MG63 (cell line): ENCODE data around the gene SELENOS. TPM values are rescaled to one million over a fixed set of nuclear protein-coding genes. Genes with fewer than 3 reads are reported as not detected.
A peak's percentile ranks its signal among the peaks of the same experiment; 100 is the strongest.

Experiments used
- DNase-seq: peaks from one replicate; pipeline ENCODE4 v3.0.0-alpha.2; 2020
- H3K27me3 ChIP-seq: fragments of 250-450 bp; sonication (Bioruptor Pico); 2 replicates; pipeline ENCODE4 v1.5.1; 2020; ENCODE audit warnings: mild to moderate bottlenecking, moderate library complexity
- H3K36me3 ChIP-seq: fragments of 250-450 bp; sonication (Bioruptor Pico); 2 replicates; pipeline ENCODE4 v1.5.1; 2020; ENCODE audit warnings: mild to moderate bottlenecking, moderate library complexity
- H3K4me3 ChIP-seq: fragments of 250-450 bp; sonication (Bioruptor Pico); 2 replicates; pipeline ENCODE4 v1.5.1; 2020; ENCODE audit warnings: mild to moderate bottlenecking, moderate library complexity
- H3K9me3 ChIP-seq: fragments of 250-450 bp; sonication (Bioruptor Pico); 2 replicates; pipeline ENCODE4 v1.5.1; 2020; ENCODE audit warnings: mild to moderate bottlenecking, moderate library complexity
- total RNA-seq: library from RNA; depleted of rRNA; stranded (reverse); fragments of >200 nt; shearing (Covaris generic); gene quantifications from 2 replicates; pipeline ENCODE4 v1.2.3, GENCODE V29; 2014; ENCODE audit warnings: low replicate concordance

The SELENOS gene
- total RNA-seq, 1 experiment from 2014 or later = 131 TPM

- Histone ChIP-seq H3K4me3 (no peak overlapping the region), H3K9me3 (no peaks in the 10 kb centered on the region), H3K36me3 (peaks cover 21% of the 10 kb centered on the region), H3K27me3 (no peaks in the 10 kb centered on the region)
- peak; percentile 56 for DNase-seq
Observed at GRCh38 chr15:101266034-101266433, 11.3 kb downstream of the SELENOS start.

DNA sequence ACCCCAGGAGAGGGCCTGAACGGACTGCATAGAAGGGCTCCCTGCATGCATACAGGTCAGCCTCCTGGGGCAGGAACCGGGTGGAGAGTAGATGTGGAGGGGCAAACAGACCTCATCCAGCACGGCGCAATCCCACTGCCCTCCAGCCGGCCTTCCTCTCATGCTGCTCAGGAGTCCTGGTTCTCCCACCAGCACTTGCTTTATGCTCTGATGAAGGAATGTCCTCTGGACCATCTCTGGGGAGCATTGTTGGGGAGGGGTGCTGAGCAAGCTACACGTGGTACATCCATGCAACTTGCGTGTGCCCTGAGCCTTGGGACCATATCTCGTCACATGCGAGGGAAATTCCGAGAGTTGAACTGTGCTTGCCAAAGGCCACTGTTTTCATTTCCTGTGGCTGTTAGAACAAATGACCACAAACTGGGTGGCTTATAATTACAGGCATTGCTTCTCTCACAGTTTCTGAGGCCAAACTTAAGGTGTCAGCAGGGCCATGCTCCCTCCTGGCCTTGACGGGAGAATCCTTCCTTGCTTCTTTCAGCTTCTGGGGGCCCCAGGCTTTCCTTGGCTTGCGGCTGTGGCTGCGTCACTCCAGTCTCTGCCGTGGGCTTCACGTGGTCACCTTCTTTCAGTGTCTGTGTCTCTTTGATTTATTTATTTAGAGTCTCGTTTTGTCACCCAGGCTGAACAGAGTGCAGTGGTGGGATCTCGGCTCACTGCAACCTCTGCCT lies 12.2 kb downstream of the SELENOS start:
- Histone ChIP-seq H3K4me3 (no peak overlapping the region), H3K36me3 (peaks cover 12% of the 10 kb centered on the region), H3K27me3 (no peaks in the 10 kb centered on the region), H3K9me3 (no peaks in the 10 kb centered on the region)
- no peak for DNase-seq

DNA sequence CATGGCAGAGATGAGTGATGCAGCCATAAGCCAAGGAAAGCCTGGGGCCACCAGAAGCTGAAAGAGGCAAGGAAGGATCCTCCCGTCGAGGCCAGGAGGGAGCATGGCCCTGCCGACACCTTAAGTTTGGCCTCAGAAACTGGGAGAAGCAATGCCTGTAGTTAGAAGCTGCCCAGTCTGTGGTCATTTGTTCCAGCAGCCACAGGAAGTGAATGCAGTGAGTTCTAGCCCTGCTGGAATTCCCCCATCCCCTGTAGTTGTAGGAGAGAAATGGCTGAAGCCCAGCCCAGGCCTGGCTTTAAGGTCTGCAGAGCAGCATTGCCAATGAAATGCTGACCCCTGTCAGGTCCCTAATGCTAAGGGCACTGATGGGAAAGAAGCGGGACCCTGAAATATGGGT lies 13.3 kb downstream of the SELENOS start:
- peak; percentile 32 for DNase-seq

DNA sequence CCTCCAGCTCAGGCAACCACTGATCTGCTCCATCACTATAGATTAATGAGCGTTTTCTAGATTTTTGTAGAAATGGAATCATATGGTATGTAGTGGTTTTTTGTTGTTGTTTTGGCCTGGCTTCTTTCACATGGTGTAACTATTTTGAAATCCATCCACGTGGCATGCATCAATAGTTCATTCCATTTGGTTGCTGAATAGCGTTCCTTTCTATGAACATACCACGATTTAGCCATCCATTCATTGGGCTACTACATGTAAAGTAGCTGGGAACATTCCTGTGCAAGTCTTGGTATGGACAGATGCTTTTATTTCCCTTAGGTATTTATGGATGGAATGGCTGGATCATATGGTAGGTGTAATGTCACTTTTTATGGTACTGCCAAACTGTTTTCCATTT lies 14.7 kb downstream of the SELENOS start:
- Histone ChIP-seq H3K27me3 (peaks cover 3% of the 10 kb centered on the region; the same call in 1 of the 2 replicates), H3K36me3 (no peaks in the 10 kb centered on the region), H3K9me3 (no peaks in the 10 kb centered on the region), H3K4me3 (no peak overlapping the region)
- DNase-seq = no peak

More for the DNA sequence above, 13.3 kb downstream of the SELENOS start:
- Histone ChIP-seq H3K4me3 (no peak overlapping the region), H3K27me3 (no peaks in the 10 kb centered on the region), H3K9me3 (no peaks in the 10 kb centered on the region), H3K36me3 (peaks cover 1% of the 10 kb centered on the region)

DNA sequence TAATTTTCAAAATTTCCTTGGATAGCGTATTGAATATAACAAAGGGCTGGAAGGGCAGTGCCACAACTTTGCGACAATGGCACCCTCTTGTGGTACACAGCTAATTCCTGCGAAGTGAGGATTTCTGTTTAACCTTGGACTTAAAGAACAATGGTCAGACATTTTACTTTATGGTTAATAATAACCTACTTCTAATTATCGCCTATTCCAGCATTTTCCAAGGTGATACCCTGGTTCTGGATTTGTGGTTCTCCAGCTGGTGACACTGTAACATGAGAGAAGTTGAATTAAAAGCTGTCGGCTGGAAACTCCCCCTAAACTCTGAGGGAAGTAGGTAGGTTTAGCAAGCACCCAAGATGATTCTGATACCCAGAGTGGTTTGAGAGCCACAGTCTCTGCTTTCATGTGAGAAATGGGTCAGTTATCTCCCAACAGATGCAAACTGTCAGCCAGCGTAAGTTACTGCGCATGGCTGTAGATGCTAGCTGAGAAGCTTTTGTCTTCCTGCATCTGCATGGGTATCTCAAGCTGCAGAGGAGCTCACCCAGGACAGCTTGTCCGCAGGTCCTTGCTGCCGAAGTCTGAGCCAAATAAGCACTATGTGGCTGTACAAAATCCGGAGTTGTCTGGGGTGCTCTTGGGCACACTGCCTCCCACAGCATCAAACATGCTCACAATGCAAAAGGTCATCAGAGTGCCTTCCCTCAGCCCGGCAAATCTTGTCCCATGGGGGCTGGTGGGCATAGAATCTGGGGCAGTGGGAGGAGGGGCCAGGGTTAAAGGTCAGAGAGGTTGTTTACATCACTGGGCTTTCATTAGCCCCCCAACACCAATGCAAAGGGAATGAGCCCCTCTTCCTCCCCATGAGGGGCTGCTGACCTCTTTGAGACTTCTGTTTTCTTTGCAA lies 18.8 kb downstream of the SELENOS start:
- Histone ChIP-seq H3K4me3 (no peak overlapping the region), H3K9me3 (no peaks in the 10 kb centered on the region), H3K27me3 (peaks cover 3% of the 10 kb centered on the region; the same call in 1 of the 2 replicates), H3K36me3 (no peaks in the 10 kb centered on the region)
- peak; percentile 48 for DNase-seq

DNA sequence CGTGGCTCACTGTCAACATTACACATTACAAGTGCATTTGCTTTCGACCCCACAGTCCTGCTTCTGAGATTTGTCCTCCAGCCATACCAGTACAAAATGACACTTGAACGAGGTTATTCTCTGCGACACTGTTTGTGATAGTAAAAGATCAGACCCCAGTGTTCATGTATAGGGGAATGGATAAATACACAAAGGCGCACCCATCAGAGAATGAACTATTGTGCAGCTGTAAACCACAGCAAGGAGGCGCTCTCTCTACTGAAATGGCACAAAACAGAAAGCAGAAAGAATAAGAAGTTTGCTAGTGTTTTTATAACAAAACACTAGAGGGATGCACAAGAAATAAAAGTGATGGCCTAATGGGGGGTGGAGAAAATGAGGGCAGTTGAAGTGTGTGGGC lies 20.5 kb downstream of the SELENOS start:
- Histone ChIP-seq H3K9me3 (no peaks in the 10 kb centered on the region), H3K27me3 (peaks cover 3% of the 10 kb centered on the region; the same call in 1 of the 2 replicates), H3K4me3 (no peak overlapping the region), H3K36me3 (no peaks in the 10 kb centered on the region)
- no peak for DNase-seq

DNA sequence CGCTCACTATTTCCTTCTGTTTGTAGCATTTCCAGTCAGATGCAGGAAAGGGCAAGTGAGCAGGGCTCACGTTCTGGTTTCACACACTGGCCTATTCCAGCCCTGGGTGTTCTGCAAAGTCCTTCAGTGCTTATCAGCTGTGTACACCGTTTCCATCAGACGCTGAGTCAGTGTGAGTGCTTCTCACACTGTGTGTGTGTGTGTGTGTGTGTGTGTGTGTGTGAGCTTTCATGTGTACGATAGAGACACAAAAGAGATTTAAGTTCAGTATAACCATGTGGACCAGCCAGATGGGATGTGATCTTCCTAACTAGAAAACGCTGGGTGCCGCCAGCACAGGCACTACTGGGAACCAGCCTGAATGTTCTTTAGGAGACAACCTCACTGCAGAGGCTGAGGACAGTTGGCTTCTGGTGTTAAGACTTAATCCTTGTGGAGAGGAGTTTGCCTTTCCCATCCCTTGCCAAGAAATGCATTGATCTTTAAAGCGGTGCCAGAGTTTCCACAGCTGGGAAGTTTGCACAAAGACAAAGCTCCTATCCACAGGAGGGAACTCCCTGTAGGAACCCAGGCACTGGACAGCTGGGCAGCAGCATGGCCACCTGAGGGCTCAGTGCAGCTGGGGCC lies 21.6 kb downstream of the SELENOS start:
- no peak overlapping the region for H3K4me3 ChIP-seq
- no peaks in the 10 kb centered on the region for H3K9me3 ChIP-seq
- H3K36me3 ChIP-seq = peaks cover 3% of the 10 kb centered on the region
- H3K27me3 ChIP-seq = peaks cover 3% of the 10 kb centered on the region; the same call in 1 of the 2 replicates
- DNase-seq = no peak

GRCh38 chr15:101255051-101255395 lies 22.3 kb downstream of the SELENOS start:
- Histone ChIP-seq H3K27me3 (peaks cover 3% of the 10 kb centered on the region; the same call in 1 of the 2 replicates), H3K36me3 (peaks cover 10% of the 10 kb centered on the region), H3K4me3 (no peak overlapping the region), H3K9me3 (no peaks in the 10 kb centered on the region)
- no peak for DNase-seq

DNA sequence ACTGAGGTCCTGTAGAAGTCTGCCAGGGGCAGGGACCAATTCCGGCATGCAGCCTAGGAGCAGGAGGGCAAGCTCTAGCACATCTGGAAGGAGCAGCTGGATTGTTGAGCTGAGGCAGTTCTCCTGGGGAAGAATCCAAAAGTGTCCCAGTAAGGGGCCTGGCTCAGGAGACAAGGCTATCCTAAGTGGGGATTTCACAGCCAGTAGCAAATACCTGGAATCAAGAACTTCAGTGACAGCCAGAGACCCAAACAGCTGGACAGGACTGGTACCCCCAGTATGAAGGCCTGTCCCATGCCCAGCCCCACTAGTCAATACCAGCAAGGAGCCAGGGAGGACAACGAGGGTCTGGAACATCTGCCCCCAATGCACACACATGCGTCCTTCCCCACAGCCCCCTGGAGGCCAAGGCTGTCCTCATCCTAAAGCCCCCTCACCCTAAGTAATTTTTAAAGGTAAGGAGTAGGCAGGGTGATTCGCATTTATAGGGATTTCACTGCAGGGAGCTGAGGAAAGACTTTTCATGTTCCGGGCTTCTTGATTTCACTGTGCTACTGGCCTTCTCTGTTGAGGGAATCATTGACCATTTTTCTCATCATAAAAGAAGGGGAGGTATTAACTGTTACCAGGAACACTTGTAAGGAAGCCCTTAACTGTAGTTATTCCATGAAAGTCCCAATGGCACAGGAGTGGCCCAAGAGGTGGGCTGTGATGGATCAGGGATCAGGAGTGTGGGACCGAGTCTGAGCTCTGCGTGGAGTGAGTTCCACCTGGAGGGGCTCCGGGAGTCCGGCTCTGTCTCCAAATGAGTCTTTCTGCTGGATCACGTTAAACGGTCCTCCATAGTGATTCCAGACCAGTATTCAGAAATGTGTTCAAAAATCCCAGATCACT lies 22.9 kb downstream of the SELENOS start:
- H3K36me3 ChIP-seq = peaks cover 16% of the 10 kb centered on the region
- H3K4me3 ChIP-seq = no peak overlapping the region
- peaks cover 3% of the 10 kb centered on the region; the same call in 1 of the 2 replicates for H3K27me3 ChIP-seq
- no peaks in the 10 kb centered on the region for H3K9me3 ChIP-seq
- DNase-seq = no peak

- Histone ChIP-seq H3K27me3 (no peaks in the 10 kb centered on the region), H3K9me3 (no peaks in the 10 kb centered on the region), H3K4me3 (peak overlapping the region; percentile 66), H3K36me3 (peaks cover 26% of the 10 kb centered on the region)
- DNase-seq = no peak
Observed at GRCh38 chr15:101252836-101253235, 24.4 kb downstream of the SELENOS start.

- Histone ChIP-seq H3K9me3 (no peaks in the 10 kb centered on the region), H3K27me3 (no peaks in the 10 kb centered on the region), H3K4me3 (peak within 1 kb of the TSS; percentile 75), H3K36me3 (peaks cover 33% of the 10 kb centered on the region)
- peak; percentile 94 for DNase-seq
Observed at GRCh38 chr15:101251830-101252820, 25.2 kb downstream of the SELENOS start, which contains the start of gene CHSY1. Gene CHSY1, minus strand, starts transcription at chr15:101252048. Its CDS starts 592 bp downstream, at chr15:101251456.

GRCh38 chr15:101250873-101251829 lies 26.1 kb downstream of the SELENOS start:
- Histone ChIP-seq H3K27me3 (no peaks in the 10 kb centered on the region), H3K9me3 (no peaks in the 10 kb centered on the region), H3K36me3 (peaks cover 43% of the 10 kb centered on the region), H3K4me3 (peak overlapping the region; percentile 75)
- peak; percentile 58 for DNase-seq

DNA sequence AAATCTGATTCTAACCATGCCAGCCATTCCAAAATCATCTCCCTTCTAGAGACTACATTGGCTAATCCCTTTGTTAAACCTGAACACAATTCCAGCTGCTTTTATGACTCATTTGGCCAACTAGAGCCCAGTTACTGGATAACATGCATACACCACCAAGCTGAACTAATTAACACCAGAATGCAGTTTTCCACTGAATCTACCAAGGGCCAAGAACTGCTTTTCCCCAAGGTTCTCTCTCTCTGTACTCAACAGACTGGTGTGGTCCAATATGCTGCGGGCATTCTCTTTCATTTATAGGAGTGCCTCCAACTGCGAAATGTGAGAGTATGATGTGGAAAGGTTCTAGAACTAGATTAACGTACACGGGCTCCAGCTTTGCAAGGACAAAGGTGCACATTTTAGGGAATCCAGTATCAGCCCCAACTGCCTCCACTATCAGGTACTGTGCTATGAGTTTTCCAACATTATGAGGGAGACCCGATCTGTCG lies 26.9 kb downstream of the SELENOS start:
- Histone ChIP-seq H3K27me3 (no peaks in the 10 kb centered on the region), H3K36me3 (peaks cover 50% of the 10 kb centered on the region), H3K4me3 (peak overlapping the region; percentile 75), H3K9me3 (no peaks in the 10 kb centered on the region)
- no peak for DNase-seq

- no peak overlapping the region for H3K4me3 ChIP-seq
- H3K36me3 ChIP-seq = peaks cover 61% of the 10 kb centered on the region
- H3K9me3 ChIP-seq = no peaks in the 10 kb centered on the region
- no peak for DNase-seq
- H3K27me3 ChIP-seq = no peaks in the 10 kb centered on the region
Observed at GRCh38 chr15:101248274-101248673, 29.0 kb downstream of the SELENOS start.
